HTR-8/SVneo (cell line): ENCODE data around the gene PRKCZ.

Experiments
- DNase-seq: peaks from one replicate; pipeline ENCODE4 v3.0.0; 2011; ENCODE audit warnings: low spot score, mixed read lengths; ENCODE audit not compliant: insufficient read length
- FAIRE-seq: peaks from 2 replicates; lab custom pipeline; 2011; peaks lifted over from hg19 to GRCh38; lab: Jason Lieb, UNC

Gene PRKCZ

DNA sequence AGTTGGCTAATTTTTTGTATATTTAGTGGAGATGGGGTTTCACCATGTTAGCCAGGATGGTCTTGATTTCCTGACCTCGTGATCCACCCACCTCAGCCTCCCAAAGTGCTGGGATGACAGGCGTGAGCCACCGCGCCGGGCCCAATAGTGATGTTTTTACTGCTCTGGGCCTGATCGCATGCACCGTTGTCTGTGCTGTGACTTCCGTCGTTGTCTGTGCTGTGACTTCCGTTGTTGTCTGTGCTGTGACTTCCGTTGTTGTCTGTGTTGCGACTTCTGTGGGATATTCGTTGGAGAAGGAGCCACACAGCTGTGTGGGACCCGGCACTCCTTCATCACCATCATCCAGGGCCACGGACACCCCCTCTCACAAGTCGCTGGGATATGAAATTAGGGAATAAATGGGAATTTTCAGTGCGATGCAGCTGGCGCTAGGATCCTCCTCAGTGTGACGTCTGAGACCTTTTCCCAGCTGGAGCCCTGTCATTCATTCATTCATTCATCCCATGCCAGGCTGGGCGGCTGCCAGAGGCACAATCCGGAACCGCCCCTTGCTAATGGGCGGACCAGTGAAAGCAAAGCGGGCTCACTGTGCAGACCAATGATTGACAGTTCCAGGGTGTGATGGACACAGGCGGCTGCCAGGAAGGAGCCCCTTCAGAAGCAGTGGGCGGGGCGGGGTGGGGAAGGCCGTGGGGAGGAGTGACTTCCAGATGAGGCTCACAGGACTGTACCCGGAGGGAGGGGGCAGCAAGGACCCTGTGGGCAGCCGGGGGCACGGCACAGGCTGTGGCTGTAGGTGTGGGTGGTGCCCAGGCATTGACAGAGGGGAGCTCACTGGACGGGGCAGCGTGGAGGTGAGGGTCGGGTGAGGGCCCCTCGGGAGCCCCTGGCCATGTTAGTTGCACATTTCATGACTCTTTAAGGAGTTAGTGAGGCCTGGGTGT is 48.9 kb downstream of the PRKCZ start:
- FAIRE-seq (no peak), DNase-seq (no peak)

DNA sequence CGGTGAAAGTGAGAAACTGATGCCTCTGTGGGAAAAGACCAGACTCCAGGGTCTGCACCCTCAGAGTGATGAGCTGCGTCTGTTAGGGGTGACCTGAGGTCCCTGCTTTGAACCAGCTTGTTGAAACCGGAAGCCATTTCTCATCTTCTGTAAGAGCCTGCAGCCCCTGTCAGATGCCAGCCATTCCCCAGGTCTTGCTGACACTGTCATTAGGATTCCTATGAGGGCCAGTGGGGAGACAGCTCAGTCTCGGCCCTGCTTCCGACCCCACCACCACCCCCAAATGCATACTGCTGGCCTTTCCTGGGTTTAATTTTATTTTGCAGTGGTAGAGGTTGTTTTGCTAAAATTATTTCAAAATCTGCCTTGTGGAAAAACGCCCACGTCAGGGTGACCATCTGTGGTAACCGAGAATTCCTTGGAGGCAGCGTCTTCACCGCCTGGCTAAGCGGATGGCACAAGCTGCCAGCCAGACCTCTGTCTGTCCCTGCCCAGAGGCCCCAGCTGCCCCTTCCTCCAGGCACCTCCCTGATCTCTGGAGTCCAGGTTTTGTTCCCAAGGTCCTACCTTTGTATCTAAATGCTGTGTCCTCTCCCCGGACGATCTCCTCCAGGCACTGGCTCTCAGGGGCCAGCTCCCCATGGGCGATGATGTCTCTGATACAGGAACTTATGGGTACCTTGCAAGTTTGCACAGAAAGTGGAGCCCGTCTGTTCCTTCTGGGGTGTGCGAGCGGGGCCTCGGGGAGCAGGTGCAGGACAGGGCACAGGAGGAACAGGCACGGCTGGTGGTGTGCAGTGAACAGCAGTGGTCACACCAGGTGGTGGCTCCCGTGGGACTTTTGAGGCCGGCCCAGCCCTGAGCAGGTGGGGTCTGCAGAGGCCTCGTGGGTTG is 49.9 kb downstream of the PRKCZ start:
- no peak for DNase-seq
- no peak for FAIRE-seq

DNA sequence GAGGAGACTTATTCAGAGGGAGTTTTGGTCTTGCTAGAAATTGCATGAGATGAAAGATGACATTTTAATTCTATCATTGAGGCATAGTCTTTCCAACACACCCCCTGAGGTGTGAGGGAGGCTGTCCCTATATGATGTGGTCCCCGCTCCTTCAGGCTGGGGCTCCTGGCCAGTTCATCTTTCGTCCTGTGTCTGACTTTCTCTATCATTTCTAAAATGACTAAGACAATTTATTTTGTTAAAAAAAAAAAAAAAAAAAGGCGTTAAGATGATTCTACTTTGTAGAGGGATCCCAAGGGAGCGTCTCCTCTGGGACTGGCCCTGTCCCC is 50.5 kb downstream of the PRKCZ start:
- DNase-seq (no peak), FAIRE-seq (no peak)

DNA sequence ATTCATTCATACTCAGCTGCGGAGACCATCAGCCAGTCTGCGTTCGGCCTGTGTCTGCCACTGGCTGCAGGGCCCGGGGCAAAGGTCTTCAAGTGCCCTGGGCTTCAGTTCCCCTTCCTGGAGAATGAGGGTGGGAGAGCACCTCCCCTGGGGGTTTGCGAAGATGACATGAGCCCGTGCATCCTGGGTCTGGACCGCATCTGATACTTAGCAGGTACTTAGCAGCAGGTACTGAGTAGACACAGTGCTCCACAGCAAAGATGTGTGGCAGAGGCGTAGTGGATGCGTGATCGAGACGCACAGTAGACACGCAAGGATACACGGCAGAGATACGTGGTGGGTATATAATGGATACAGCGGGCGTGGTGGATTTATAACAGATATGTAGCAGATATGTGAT is 51.3 kb downstream of the PRKCZ start:
- DNase-seq: no peak
- FAIRE-seq: no peak

DNA sequence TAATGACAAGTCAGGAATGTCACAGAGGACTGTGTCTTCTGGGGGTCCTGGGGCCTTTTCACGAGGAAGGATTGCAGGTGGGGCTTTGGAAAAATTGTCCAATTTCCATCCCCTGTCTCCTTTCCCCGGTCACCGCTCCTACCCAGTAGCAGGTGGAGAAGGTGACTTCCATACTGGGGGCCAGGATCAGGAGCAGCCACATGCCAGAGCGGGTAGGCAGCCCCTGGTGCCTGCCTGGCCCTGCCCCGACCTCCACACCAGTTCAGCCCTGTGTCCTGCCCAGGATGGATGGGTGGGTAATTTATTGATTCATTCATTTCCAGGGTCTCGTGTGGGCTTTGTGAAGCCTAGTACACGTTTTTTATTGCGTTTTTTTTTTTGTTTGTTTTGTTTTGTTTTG is 51.7 kb downstream of the PRKCZ start:
- no peak for DNase-seq

DNA sequence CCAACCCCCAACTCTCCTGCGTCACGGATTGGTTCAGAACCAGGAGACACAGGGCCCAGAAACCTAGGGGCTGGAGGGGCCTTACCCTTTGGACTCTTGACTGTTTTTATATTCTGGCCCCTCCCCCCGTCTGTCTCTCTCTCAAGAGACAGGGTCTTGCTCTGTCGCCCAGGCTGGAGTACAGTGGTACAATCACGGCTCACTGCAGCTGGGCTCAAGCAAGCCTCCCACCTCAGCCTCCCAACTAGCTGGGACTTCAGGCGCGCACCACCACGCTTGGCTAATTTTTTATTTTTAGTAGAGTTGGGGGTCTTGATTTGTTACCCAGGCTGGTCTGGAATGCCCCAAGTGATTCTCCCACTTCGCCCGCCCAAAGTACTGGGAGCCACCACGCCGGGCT is 52.5 kb downstream of the PRKCZ start:
- DNase-seq (no peak), FAIRE-seq (no peak)

More for the DNA sequence above, 51.7 kb downstream of the PRKCZ start:
- no peak for FAIRE-seq

DNA sequence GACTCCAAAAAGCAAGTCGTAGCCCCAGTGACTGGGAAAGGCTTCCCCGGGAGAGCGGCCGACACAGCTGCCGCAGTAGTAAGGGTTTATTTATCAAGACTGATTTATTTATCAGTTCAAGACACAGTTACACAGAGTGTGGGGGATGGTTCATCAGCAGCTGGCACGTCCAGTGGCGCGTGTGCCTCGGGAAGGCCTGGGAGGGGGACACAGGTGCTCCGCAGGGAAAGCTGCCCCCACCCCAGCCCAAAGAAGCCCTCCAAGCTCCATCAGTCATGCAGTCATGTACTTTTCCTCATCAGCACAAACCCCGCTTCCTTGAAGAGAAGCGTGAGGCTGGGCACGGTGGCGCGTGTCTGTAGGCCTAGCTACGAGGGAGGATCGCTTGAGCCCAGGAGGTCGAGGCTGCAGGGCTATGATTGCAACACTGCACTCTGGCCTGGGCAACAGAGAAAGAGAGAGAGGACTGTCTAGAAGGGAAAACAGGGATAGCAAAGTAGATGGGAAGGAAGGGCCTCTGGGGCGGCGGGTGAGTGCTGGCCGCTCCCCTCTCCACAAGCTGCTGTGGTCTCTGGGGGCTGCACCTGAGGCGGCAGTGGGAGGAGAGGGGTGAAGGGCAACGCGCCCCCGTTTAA is 53.2 kb downstream of the PRKCZ start:
- no peak for FAIRE-seq

DNA sequence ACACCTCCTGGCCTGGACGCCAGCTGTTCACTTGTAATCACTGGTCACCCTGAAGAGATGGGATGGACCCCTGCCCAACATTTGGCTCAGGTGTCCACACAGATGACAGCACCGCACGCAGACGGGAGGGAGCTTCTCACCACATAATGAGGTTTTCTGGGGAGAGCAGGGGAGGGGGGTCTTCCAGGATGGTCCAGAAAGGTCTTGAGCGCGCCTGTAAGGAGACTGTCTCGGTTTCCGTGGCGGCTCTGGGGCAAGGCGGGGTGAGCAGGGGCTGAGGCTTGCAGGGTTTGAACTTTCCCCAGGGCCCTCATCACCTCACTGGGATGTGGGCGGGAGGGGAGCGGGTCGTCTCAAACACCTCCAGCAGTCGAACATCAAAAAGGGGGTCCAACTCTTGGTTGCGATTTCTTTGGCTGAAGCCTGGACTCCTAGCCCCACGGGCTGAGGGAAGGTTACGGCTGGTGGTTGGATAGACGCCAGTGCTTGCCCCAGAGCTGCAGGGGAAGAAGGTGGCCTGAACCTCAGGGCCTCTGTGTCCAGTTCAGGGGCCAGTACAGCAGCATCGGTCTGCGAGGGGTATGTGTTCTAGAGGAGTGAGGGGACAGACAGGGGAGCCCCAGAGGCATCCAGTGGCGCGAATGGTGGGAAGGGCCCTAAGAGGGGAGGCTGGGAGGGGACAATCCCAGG is 53.8 kb downstream of the PRKCZ start:
- FAIRE-seq (no peak), DNase-seq (no peak)

More for the DNA sequence above, 53.2 kb downstream of the PRKCZ start:
- DNase-seq: no peak

DNA sequence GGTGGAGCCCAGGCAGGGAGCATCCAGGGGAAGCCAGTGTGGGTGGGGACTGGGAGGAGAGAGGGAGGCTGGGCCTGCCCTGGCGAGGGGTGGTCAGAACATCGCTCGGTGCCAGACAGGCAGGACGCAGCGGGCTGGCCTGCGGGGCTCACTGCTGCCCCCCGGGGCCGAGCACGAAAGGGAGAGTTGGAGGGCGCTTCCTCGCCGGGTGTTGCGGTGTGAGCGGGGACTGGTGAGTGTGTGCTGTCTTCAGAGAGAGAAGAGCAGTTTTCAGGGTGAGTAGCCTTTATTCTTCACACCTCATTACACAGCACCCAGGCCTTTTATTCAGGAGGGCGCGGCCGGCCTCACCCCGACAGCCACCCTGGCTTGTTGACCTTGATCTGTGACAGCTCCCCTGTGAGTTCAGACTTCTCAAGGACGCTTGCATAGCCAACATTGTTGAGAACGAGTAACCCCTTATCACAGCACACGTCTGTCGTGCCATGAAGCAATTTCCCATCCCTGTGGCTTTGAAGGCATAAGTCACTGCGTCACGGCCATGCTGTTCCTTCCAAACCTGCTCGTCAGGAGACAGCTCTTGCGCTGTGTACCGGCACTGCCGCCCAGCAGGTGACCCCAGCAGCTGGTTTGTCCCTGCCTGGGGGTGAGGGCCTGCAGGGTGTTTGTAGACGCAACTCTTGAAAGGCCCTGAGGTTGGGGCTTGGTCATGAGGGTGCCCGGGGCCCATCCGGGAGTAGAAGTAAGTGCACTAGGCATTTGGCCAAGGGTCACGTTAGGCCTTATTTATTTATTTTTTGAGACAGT is 54.6 kb downstream of the PRKCZ start:
- DNase-seq (no peak), FAIRE-seq (no peak)

DNA sequence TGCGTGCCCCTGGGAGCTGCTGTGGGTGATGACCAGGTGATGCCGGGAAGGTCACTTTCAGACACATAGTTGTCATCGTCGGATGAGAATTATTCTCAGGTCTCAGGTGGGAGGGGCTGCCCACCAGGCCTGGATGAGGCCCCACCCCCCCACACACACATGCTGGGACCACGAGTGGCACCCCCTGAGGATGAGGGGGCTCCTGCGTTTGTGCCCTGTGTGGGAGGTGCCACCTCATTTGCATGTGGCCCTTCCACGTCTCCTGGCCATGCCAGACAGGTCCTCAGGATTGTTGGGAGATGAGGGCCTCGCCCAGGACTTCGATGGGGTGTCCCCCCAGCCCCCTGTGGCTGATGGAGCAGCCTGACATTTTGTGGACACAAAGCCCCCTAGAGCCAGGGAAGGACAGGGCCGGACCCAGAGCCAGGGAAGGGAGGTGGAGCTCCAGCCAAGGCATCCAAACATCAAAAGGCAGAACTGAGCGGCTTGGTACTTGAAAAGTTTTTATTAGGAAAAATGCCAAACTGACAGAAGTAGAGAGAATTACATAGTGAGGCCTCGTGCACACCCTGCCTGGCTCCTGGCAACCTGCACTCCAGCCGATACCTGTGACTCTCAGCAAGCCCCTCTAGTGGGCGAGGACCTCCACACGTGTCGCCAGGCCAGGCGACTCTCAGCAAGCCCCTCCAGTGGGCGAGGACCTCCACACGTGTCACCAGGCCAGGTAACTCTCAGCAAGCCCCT is 55.7 kb downstream of the PRKCZ start:
- FAIRE-seq (no peak), DNase-seq (no peak)

DNA sequence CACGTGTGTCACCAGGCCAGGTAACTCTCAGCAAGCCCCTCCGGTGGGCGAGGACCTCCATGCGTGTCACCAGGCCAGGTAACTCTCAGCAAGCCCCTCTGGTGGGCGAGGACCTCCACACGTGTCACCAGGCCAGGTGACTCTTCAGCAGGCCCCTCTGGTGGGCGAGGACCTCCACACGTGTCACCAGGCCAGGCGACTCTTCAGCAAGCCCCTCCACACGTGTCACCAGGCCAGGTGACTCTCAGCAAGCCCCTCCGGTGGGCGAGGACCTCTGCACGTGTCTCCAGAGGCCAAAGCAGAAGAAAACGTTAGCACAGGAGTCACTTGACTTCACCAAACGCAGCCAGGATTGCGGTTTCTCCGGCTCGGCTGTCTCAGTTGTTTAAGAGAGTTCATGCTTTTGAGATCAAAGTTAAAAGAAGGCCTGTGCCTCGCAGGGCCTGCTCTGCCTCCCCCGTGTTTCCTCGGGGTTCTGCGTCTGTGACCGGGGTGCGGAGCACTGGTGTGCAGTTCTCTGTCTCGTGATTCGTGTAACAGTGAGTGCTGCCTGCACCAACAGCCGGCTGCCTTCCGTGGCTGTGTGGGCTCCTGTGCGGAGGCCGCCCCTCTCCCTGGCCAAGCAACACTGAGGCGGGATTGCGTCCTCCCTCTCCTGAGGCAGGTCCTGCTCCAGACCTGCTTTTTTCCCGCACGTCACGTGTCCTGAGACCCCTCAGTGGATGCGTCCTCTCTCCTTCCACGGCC is 56.6 kb downstream of the PRKCZ start:
- DNase-seq (no peak), FAIRE-seq (no peak)

DNA sequence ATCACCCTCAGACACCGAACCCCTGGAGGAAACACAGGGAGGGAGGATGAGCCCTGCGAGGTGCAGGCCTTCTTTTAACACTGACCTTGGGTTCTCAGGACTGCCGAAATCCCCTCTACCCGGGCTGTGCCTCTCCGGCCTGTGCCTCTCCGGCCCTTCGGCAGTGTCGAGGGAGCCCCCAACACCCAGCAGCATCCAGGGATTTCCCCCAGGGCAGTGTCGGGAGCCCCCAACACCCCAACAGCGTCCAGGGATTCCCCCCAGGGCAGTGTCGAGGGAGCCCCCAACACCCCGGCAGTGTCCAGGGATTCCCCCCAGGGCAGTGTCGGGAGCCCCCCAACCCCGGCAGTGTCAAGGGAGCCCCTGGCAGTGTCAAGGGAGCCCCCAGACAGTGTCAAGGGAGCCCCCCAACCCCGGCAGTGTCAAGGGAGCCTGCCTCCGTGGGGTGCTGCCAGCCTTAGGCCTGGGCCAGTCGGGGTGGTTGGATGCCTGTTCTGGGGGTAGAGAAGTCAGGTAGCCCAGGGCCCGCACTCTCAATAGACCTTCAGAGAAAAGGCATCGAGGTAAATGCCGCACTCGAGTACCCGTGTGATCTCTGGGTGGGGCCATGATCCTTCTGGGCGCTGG is 57.5 kb downstream of the PRKCZ start:
- no peak for FAIRE-seq
- DNase-seq: no peak

DNA sequence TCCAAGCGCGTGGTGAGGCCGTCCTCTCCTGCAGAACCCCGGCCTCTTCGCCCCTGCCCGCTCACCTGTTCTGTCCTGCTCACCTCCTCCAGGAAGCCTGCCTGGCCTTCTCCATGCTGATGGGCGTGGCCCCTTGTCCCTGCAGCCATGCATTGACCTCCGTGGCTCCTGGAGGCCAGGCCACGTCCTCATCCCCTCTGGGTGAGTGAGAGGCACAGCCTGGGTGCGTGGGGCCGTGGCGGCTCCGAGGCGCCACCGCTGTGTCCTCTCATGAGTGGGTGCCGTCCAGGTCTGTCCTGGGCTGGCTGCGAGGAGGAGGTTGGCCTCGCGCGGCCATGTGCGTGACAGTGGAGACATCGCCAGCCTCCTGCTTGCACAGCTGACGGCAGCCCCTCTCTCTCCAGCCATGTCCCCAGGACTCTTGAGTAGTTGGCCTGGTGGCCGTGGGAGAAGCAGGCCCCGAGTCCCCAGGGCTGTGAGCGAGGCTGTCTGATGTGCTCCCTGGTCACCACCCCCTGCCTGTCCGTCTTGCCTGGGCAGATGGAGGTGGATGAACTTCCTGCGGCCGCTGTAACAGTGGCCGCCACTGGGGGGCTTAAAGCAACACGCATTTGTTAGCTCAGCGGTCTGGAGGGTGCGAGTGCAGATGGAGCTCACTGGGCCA is 58.1 kb downstream of the PRKCZ start:
- DNase-seq (peak; percentile 36), FAIRE-seq (no peak)

DNA sequence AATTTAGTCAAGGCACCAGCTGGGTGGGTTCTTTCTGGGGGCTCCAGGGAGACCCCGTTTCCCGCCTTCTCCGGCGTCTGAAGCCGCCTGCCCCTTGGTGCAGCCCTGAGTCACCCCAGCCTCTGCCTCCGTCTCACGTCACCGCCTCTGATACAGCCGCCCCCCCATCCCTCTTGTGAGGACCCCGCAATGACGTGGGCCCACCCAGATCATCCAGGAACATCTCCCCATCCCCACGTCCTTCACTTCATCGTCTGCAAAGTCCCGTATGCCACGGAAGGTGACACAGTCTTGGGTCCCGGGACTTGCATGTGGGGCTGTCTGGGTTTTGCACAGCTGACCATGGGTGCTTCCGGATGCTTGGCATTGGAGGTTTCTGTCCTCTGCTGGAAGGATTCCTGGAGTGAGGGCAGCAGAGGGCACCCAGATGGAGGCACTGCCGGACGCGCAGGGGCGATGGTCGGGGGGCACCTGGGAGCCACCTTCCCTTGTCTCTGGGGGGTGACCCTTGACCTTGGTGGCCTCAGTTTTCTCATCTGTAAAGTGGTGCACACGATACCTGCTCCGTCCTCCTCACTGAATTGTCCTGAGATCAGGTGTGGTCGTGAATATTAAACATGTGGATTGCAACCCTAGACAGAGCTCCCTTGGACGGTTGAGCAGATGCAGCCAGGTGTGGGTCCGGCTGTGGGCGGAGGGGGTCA is 58.8 kb downstream of the PRKCZ start:
- DNase-seq: no peak
- no peak for FAIRE-seq

DNA sequence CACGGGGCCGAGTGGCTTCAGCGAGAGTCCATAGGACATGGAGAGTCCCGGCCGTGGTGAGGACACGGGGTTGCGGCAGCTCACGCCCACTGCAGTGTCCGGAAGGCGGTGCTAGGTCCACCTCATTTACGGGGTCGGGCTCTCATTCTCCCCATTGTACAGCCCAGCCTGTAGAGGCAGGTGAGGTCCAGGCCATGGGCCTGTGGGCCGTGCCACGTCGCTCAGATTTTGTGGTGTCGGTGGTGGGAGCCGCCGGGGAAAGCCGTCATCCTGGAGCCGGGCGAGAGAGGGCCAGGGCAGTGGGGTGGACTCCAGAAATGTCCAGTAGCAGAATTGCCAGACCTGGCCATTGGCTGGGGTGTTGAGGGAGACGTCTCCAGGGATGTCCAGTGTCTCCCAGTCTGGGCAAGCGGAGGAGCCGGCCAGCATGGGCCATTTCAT is 59.4 kb downstream of the PRKCZ start:
- FAIRE-seq (no peak), DNase-seq (no peak)

DNA sequence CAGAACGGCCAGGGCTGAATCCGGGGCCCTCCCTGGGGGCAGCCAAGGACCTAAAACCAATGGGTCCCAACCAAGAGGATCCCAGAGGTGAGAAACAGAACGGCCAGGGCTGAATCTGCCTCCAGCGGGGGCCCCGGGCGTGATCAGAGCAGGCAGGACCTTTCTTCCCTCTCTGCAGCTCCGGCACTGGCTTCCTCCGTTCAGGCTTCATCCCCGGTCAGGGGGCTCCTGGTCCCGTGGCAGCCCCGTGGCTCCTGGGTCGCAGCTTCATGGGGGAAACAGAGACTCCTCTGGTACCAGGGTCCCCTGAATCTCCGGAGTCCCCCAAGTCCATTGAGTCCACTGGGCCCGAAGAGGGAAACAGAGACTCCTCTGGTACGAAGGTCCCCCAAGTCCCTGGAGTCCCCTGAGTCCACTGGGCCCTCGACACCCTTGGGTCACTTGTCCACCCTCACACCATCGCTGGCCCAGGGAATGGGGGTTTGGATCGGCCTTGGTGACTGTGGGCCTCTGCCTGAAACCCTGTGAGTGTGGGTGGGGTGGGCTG is 60.1 kb downstream of the PRKCZ start:
- no peak for FAIRE-seq
- DNase-seq: no peak
